Activated CD4-positive, alpha-beta T cell treated with anti-CD3 and anti-CD28 coated beads, Interleukin-2, amount 50 U/mL, for 48 hours (primary cell): Measurements from ENCODE around the gene TSC2.

Experiments used
- DNase-seq, 2 experiments: peaks; one replicate each; pipeline ENCODE4 v3.0.0-alpha.2; 2020

The TSC2 gene

DNA sequence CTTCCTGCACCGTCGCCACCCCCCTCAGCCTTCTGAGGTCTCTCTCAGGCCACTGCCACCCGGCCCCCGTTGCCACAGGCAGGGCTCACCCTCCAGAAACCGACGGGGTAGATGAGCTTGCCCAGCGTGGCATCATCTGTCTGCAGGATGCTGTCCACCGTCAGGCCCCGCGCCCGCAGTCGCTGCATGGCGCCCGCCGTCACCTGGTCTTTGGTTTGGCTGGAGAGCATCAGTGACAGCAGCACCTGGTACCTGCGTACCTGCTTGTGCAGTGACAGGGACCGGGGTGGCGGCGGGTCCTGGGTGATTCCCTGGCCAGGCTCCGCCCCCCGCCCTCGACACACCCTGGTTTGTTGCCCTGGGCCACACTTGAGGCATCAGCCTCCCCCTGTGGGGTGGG lies 3.2 kb upstream of the TSC2 start:
- no peak for DNase-seq

DNA sequence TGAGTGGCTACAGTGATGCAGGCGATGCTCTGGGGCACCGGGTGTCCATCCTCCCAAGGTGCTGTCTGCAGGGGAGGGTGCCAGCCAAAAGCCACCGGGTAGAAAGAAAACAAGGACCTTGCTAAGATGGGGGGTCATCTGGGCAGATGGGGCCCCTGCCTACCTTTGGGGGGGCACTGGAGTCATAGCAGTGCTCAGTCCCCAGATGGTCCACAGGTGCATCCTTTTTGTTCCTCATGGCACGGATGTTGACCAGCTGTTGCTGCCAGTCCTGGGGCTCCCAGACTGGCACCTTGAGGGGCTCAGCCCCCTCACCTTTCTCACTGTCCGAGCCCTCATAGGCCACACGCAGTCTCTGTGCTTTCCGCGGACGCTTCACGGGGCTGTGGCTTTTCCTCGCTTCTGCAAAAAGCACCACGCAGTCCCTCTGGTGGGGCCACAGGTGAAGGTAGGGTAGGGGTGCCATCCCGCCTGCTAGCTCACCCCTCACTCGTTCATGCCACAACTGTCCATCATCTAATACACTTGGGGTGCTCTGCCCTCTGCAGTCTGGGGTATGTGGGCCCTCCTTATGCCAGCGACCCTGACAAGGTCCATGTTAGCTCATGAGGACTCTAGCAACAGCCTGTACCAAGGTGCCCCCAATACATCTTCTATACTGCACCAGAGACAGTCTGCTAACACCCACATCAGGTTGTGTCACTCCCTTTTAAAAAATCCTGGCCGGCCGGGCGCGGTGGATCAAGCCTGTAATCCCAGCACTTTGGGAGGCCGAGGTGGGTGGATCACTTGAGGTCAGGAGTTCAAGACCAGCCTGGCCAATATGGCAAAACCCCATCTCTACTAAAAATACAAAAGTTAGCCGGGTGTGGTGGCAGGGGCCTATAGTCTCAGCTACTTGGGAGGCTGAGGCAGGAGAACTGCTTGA lies 1.6 kb upstream of the TSC2 start:
- no peak for DNase-seq

DNA sequence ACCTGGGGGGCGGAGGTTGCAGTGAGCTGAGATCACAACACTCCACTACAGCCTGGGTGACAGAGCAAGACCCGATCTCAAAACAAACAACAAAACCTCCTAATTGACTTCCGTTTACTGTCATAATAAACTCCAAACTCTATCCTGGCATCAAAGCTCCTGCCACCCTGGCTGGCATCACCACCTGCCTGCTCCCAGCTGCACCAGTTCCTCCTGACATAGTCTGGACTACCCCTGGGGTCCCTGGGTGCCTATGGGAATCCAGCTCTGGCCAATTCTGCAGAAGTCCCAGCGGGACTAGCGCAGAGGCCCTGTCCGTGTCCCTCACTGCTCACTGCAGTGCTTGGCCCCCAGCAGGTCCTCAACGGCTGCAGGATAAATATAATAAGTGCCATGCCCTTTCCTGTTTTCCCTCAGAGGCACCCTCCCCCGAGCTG lies 874 bp upstream of the TSC2 start:
- DNase-seq = no peak

DNA sequence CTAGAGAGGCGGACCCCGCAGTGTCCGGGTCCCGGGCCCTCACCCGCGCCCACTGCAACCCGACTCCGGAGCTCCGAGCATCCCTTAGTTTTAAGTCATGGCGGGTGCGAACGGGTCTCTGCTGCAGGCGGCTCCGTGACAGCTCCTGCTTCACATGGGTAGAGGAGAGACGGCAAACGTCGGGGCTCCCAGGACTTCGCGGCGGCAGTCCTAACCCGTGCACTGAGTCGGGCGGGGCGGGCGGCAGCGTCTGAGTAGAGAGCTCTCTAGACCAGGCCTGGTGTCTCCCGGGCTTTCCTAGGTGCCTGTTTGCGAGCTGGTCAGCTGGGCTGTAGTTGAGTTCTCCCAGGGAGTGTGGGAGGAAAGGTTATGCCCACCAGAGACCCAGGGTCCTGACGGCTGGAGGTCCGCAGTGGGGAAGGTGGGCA lies 345 bp downstream of the TSC2 start:
- peak; percentile 25 to 29 for DNase-seq

DNA sequence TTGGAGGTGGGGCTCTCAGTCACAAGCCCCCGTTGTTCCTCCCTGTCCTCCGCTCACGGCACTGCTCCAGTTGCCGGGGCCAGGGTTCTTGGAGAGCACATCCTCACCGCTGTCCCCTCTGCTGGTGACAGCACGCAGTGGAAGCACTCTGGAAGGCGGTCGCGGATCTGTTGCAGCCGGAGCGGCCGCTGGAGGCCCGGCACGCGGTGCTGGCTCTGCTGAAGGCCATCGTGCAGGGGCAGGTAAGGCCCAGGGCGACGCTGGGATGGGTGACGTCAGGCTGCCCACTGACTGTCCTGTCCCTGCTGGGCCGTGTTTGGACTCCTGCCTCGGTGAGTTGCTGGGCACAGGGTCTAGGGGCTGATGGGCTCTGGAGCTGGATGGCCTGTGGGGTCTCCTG lies 5.4 kb downstream of the TSC2 start:
- DNase-seq = no peak

DNA sequence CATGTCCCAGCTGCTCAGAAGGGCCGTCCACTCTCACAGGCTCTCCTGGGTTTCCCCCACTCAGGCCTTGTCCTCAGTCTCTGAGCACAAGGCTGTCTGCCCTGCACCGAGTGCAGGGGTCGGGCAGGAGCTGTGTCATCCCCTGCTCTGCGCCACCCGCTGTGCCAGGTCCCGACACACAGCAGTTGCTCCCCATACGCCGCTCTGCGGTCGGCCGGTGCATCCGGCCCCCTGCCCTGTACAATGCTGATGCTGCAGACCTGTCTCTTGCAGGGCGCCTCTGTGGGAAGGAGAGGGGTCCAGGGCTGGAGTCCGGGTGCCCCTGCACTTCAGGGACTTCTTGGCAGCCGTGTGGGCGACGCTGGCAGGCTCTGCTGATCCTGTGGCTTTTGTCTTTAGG lies 6.1 kb downstream of the TSC2 start:
- DNase-seq = no peak

DNA sequence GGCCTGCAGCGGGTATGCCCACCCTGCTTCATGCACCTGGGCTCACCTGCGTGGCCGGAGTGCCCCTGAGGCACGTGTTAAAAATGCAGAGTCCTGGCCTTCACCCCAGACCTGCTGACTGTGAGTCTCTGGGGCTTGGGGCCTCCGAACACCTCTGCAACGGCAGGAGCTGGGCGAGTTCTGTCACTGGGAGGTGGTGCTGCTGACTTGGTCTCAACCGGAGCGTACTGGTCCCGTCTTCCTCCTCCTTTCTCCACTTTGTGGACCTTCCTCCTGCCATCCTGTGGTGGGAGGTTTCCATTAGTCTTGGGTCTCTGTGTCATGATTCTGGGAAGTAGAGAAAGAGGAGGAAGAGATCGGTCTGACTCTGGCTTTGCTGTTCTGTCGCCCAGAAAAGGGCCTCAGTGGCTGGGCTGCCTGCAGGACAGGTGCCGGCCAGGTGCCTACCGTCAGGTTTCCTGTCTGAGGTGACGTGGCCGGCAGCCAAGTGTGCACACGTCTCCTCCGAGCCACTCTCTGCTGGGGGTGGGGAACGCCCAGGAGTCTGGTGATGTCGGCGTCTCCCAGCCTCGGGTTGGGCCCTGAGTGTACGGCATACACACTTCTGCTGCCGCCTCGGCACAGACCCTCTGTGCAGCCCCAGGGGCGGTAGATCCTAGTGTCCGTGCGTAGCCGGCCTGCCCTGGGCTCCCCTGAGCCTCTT lies 6.9 kb downstream of the TSC2 start:
- no peak for DNase-seq

DNA sequence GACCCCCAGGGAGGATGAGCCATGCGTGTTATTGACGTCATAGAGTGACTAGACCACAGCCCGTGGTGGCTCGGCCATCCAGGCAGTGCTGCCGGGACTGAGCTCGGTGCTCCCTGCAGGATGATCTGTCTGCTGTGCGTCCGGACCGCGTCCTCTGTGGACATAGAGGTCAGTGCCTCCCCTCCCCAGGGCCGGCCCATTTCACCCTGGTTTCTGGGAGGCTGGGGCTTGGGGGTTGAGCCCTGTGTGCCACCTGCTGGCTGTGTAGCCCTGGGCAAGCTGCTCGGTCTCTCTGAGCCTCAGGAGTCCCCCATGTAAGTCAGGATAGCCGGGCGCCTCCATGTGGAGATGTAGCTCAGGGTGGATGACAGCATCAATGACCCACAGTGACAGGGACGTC lies 8.3 kb downstream of the TSC2 start:
- DNase-seq = no peak

DNA sequence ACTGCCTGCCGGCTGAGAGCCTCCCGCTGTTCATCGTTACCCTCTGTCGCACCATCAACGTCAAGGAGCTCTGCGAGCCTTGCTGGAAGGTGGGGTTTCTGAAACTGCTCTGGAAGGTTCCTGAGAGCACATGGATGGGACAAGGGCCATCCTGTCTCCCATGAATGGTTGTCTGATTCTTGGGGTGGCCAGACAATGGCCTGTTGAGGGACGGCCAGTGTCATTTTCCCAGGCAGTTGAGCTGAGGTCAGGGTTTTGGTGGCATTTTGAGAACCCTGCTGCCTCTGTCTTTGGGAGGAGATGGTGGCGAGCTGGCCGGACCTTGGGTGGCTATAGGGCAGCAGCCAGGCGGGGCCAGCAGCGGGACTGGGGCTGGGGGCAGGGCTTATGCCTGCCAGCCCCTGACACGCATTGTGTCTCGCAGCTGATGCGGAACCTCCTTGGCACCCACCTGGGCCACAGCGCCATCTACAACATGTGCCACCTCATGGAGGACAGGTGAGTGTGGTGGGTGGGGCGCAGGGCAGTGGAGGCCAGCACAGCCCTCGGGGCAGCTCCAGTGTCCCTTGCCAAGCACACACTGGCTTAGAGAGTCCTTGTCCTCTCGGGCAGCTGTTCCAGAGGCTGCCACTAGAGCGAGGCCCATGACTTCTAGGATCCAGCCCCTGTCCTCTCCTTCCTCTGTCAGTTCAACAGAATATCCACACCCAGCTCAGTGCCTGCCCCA lies 9.1 kb downstream of the TSC2 start:
- DNase-seq = no peak

DNA sequence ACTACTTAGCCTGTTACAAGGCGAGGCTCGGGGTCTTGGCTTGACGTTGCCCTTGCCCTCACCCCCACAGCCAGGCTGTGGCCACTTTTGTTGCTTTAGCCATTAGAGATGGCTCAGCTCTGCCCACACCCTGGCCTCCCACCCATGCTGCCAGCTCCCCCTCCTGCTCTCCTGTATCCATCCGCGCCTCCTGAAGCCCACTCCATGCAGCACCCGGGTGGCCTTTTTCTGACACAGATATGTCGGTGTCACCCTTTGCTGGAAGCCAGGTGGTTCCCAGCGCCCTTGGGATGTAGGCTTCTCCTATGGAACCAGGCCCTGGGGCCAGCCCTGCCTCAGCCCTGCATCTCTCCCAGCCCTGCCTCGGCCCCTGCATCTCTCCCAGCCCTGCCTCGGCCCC lies 9.7 kb downstream of the TSC2 start:
- DNase-seq = no peak

DNA sequence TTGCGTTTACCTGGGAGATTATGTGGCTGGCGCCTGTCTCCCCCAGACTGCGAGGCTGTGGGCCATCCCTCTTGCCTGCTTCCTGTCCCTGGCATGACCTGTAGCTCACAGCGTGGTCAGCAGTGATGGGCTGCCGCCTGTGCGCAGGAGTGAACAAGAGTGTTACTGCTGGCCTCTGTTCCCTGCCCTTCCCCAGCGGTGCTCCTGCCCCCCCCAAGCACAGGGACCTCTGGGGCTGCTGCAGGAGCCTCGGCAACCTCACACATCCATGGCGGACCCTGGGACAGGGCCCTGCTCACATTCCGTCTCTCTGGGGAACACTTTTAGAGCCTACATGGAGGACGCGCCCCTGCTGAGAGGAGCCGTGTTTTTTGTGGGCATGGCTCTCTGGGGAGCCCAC lies 10.6 kb downstream of the TSC2 start:
- no peak for DNase-seq

DNA sequence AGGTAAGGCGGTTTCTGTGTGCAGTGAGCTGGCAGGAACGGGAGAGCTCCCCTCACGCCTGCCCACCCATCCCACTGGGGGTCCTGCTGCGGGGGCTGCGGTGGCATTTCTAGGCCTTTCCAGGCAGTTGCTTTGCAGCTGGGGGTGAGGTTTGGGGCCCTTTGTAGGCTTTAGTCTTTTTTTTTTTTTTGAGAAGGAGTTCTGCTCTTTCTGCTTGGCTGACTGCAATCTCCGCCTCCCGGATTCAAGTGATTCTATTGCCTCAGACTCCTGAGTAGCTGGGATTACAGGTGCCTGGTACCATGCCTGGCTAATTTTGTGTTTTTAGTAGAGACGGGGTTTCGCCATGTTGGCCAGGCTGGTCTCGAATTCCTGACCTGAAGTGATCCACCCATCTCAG lies 11.1 kb downstream of the TSC2 start:
- no peak for DNase-seq

DNA sequence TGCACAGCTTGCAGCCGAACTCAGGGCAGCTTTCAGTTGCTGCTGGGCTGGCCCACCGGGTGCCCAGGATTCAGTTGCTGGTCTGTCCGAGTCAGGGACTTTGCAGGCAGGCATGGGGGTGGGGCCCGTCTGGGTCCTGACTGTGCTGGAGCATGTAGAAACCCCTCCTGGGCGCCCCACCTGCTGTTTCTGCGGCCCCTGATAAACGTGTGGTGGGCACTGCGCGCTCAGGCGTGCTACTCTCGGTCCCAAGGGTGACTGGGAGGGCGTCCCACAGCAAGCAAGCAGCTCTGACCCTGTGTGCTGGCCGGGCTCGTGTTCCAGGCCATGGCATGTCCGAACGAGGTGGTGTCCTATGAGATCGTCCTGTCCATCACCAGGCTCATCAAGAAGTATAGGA lies 12.6 kb downstream of the TSC2 start:
- DNase-seq = no peak

DNA sequence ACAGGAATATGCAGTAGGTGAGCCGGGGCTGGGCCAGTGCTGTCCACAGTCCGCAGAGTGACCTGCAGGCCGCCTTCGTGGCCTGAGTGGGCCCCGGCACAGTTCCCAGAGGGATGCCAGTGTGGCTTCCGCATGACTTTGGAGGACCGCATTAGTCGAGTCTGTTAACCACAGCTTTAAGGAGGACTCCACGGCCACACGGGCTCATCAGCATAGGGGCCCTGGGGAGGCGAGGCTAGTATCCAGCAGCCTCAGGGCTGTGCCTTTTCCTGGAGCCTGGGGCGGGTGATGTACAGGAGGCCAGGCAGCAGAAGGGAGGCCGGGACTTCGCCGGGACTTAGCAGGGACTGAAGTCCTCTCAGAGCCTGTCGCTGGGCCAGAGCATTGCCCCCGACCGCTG lies 13.2 kb downstream of the TSC2 start:
- no peak for DNase-seq

DNA sequence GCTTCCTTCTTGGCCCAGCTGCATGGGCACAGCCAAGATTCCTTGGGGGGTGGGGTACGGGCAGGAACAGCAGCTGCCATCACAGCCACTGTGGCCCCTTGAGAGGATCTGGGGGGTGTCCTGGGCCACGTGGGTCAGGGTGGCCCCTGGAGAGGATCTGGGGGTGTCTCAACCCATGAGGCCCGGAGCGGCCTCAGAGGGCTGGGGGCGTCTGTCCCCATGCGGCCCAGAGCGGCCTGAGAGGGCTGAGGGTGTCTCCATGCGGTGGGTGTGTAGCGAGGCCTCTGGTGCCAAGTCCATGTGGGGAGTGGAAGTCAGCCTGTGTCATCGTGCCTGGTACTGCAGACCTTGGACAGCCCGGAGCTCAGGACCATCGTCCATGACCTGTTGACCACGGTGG lies 13.7 kb downstream of the TSC2 start:
- DNase-seq = no peak

DNA sequence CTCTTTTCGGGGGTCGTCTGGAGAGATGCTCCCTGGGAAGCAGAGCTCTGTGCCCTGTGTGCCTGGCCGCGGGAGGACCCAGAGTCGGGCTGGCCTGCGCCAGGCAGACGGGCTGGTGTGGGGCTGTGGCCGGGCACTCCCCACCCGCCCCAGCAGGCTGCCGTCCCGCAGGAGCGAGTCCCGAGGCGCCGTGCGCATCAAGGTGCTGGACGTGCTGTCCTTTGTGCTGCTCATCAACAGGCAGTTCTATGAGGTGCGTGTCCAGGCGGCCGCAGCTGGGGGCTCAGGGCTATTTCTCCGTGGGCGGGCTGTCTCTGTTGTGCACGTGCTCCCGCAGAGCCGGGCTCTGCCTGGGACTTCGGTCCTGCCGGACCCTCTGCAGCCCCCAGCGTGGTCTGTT lies 15.0 kb downstream of the TSC2 start:
- no peak for DNase-seq

DNA sequence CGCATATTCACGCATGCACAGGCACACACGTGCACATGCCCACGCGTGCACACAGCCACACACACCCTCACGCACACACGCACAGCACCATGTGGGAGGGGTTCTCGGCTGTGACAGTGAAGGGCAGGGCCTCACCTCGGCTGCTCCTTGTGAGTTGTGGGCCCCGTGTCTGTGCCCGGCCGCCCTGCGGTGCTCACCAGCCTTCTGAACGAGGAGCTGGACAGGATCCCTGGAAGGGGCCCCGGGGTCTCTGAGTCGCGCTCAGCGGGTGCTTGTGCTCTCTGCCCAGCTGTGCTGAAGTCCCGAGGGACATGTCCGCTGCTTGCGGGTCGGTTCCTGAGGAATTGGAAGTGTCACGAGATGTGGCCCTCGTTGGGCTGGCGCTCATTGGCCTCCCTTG lies 16.1 kb downstream of the TSC2 start:
- DNase-seq = no peak

DNA sequence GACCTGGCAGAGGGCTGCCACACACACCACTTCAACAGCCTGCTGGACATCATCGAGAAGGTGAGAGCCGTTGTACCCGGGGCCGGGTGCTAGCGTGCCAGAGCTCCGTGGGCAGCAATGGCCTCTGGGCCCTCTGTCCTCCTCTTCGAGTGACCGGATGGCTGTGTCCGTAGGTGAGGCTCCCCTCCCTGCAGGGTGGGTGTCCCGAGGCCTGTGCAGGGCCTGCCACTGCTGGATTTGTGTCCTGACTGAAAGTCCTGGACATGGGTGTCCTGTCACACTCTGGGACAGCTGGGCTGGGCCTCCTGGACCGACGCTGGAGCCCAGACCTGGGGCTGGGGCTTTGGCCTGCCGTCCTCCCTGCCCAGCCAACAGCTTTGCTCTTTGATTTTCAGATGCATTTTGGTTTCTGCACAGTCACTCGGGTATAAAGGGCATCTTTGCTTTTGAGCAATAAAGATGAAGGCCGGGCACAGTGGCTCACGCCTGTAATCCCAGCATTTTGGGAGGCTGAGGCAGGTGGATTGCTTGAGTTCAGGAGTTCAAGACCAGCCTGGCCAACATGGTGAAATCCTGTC lies 16.7 kb downstream of the TSC2 start:
- no peak for DNase-seq

DNA sequence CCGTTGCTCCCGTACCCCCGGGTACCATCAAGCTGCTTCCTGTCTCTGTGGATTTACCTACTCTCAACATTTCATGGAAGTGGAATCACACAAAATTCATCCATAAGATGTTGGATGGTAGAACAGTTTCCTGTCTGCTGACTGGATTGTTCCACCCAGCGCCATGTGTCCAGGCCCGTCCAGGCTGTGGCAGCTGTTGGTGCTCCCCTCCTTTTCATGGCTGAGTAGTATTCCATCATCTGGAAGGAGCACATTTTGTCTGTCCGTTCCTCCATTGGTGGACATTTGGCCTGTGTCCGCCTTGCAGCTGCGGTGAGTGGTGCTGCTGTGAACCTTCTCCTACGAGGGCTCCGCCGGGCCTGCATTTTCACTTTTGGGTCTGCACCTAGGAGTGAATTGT lies 18.4 kb downstream of the TSC2 start:
- no peak for DNase-seq

DNA sequence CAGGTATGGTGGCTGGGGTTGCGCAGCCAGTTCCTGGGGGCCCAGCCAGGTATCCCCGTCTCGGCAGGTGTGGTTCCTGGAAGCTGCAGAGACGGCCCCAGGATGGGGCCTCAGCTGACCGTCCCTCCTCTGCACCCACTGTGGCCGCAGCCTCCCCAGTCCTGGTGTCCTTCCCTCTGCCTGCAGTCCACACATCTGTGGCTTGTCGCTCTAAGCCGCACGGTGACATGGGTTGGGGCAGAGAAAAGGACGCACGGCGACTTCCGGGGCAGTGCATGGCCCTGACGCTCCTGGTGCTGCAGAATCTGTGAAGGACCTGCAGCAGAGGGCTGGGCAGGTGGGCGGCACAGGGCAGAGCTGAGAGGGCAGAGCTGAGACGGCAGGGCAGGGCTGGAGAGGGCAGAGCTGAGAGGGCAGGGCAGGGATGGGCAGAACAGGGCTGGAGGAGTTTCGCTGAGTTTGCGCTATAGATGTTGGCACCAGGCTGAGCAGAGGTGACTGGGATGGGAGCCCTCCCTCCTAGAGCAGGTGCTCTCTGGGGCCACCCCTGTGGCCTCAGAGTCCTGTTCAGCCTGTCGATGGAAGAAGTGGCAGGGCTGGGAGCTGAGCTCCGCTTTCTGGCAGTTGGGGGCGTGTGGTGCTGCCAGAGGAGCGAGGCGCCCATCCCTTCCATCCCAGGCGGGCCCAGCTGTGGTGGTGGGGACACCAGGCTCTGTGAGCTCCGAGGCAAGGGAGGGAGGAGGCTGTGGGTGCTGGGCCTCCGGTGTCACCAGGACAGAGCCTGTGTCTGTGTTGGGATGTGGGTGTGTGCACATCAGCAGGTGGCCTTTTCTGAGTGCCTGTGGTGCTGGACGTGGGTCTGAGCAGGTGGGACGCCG lies 23.0 kb downstream of the TSC2 start:
- no peak for DNase-seq

DNA sequence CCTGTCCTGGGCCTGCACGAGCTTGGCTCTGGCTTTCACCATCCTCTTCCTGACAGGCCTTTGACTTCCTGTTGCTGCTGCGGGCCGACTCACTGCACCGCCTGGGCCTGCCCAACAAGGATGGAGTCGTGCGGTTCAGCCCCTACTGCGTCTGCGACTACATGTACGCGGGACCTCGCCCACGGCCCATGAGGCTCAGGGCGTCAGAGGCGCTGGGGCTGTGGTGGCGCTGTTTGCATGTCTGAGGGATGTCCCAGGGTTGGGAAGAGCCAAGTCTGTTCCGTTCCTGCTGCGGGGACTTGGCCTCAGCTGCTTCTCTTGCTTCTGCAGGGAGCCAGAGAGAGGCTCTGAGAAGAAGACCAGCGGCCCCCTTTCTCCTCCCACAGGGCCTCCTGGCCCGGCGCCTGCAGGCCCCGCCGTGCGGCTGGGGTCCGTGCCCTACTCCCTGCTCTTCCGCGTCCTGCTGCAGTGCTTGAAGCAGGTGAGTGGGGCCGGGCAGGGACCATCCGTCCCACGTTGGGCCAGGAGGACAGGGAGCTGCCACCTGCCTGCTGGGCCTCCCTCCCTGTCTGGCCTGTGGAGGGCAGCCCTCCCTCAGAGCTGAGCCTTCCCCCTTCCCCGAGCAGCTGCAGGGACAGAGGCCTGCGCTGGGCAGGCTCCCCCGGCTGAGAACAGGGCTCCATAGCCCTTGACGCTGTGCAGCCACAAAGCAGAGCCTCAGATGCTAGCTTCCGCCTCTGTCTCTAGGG lies 23.8 kb downstream of the TSC2 start:
- no peak for DNase-seq

DNA sequence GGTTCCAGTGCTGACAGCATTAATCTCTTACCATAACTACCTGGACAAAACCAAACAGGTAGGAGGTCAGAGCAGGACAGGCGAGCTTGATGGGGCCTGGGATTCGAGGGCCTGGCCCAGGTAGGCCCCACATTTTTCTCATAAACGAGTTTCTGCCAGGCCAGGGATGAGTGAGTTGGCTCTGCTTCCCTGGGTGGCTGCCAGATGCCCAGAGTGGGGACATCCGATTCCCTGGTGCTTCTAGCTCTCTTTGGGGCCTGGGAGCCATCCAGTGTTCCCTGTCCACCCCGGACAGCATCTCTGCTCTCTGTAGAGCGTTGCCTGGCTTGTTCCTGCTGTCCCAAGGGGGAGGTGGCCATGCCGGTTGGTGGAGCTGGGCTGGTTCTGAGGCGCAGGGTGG lies 25.1 kb downstream of the TSC2 start:
- no peak for DNase-seq
